Measurements from ENCODE around the gene CTSH.
"Not testable (repeated sequence)": the region's sequence is repeated elsewhere in the genome, so short reads cannot be mapped to it uniquely, and the experiment has no call there.

Gene CTSH

GRCh38 chr15:78880242-78880533, 64.7 kb downstream of the CTSH start:
- no peak for DNase-seq

GRCh38 chr15:78879517-78880241, 65.2 kb downstream of the CTSH start:
- peak; percentile 15 for DNase-seq

- DNase-seq = no peak
These were observed 66.5 kb downstream of the CTSH start for GRCh38 chr15:78878356-78878755.

GRCh38 chr15:78876954-78877353, 67.9 kb downstream of the CTSH start:
- not testable (repeated sequence) for DNase-seq

GRCh38 chr15:78875107-78875914, 69.5 kb downstream of the CTSH start:
- DNase-seq = peak; percentile 16

GRCh38 chr15:78873793-78874765, 70.8 kb downstream of the CTSH start:
- peak; percentile 46 for DNase-seq

- peak; percentile 95 for DNase-seq
These were observed 71.7 kb downstream of the CTSH start for GRCh38 chr15:78872972-78873792.

- peak; percentile 95 for DNase-seq
These were observed 72.5 kb downstream of the CTSH start, which contains the start of gene MORF4L1 for GRCh38 chr15:78872155-78872971. Gene MORF4L1, plus strand, starts transcription at chr15:78872890. Its CDS starts 128 bp downstream, at chr15:78873018.

GRCh38 chr15:78871483-78872127, 73.2 kb downstream of the CTSH start:
- not testable (repeated sequence) for DNase-seq
